Stimulated activated naive B cell treated with anti-CD40 and anti-IgM and Interleukin-4, amounts not matched to agents 10 μg/mL and 1 μg/mL and 100 μg/mL, for 72 hours (primary cell): Measurements from ENCODE around the gene BPIFB1.

Experiments used
- ATAC-seq, 2 donors: fragments of 150-1000 bp; cut with Tn5 transposase; replicated peaks; 2 replicates each; pipeline ENCODE4 v1.10.0; 2021; ENCODE audit warnings: moderate library complexity in 1 of 2
- DNase-seq: peaks from one replicate; pipeline ENCODE4 v3.0.0; 2021
- H3K27ac Mint-ChIP-seq: one replicate; pipeline ENCODE4 v1.8.0; 2022; ENCODE audit warnings: mild to moderate bottlenecking, mixed read lengths
- H3K27me3 Mint-ChIP-seq, 2 donors: one replicate each; pipeline ENCODE4 v1.8.0; 2022; ENCODE audit warnings: mixed read lengths in 2 of 2
- H3K36me3 Mint-ChIP-seq, 2 donors: one replicate each; pipeline ENCODE4 v1.8.0; 2022; ENCODE audit warnings: mixed read lengths in 2 of 2, mild to moderate bottlenecking in 1 of 2
- H3K4me1 Mint-ChIP-seq, 2 donors: one replicate each; pipeline ENCODE4 v1.8.0; 2022; ENCODE audit warnings: mixed read lengths in 2 of 2, mild to moderate bottlenecking in 1 of 2
- H3K4me3 Mint-ChIP-seq, 2 donors: one replicate each; pipeline ENCODE4 v1.8.0; 2022; ENCODE audit warnings: mild to moderate bottlenecking in 2 of 2, mixed read lengths in 2 of 2, moderate library complexity in 1 of 2
- H3K9me3 Mint-ChIP-seq, 2 donors: one replicate each; pipeline ENCODE4 v1.8.0; 2022; ENCODE audit warnings: mixed read lengths in 2 of 2, mild to moderate bottlenecking in 1 of 2

The BPIFB1 gene

DNA sequence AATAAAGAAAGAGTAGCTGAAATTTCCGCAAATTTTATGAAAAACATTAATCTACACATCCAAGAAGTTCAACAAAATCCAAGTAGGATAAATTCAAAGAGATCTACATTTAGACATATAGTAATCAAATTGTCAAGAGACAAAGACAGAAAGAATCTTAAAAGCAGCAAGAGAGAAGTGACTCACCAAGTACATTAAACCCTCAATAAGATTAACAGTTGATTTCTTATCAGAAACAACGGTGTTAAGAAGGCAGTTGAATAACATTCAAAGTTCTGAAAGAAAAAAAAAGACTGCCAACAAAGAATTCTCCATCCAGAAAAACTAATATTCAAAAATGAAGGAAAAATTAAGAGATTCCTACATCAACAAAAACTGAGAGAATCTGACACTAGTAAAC is 28.0 kb upstream of the BPIFB1 start:
- no peak overlapping the region for H3K27ac Mint-ChIP-seq
- H3K4me1 Mint-ChIP-seq = no peaks in the 10 kb centered on the region
- H3K36me3 Mint-ChIP-seq = no peaks in the 10 kb centered on the region
- ATAC-seq (no peak), DNase-seq (no peak)
- no peaks in the 10 kb centered on the region for H3K9me3 Mint-ChIP-seq
- H3K27me3 Mint-ChIP-seq = peaks cover 16% of the 10 kb centered on the region in 2 donors
- H3K4me3 Mint-ChIP-seq = no peak overlapping the region

DNA sequence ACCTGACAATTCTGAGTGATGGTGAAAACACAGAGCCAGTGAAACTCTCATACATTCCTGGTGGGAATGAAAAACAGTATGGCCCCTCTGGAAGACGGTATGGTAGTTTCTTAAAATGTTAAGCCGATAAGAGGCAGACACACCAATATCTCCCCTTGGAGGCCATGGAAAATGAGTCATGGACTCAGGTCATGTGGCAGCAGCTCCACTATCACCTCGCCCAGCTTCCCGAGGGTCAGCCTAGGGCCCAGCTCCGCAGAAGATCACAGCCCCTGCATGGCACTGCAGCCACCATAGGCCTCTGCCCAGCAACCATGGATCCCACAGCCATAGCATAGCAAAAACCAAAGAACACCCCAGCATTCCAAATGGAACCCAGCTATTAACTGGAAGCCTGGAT is 25.8 kb upstream of the BPIFB1 start:
- Mint-ChIP-seq H3K4me1 (peaks cover 0 to 4% of the 10 kb centered on the region in 2 donors), H3K9me3 (no peaks in the 10 kb centered on the region), H3K4me3 (no peak overlapping the region), H3K27me3 (peaks cover 14 to 21% of the 10 kb centered on the region in 2 donors), H3K27ac (no peak overlapping the region), H3K36me3 (no peaks in the 10 kb centered on the region)
- no peak for ATAC-seq
- no peak for DNase-seq

- H3K27me3 Mint-ChIP-seq = peaks cover 20 to 25% of the 10 kb centered on the region in 2 donors
- H3K4me3 Mint-ChIP-seq = no peak overlapping the region
These were observed 23.6 kb upstream of the BPIFB1 start for GRCh38 chr20:33259371-33259770.

DNA sequence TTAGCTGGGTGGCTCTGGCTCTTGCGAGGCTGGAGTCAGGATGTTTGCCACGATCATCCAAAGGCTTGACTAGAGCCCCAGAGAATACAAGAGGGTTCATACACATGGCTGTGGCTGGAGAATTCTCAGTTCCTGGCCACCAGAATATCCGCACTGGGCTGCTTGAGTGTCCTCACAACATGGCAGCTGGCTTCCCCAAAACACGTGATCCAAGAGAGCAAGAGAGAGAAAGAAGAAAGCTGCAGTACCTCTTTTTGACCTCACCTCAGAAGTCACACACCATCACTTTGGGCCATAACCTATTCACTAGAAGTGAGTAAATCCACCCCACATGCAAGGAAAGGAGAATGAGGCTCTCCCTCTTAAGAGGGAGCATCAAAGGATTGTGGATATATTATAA is 21.5 kb upstream of the BPIFB1 start:
- H3K9me3 Mint-ChIP-seq = peaks cover 4 to 5% of the 10 kb centered on the region in 2 donors
- no peak overlapping the region for H3K4me3 Mint-ChIP-seq
- H3K27me3 Mint-ChIP-seq = peaks cover 20 to 28% of the 10 kb centered on the region in 2 donors
- no peak for DNase-seq
- peaks cover 0 to 4% of the 10 kb centered on the region in 2 donors for H3K4me1 Mint-ChIP-seq
- no peak for ATAC-seq
- H3K27ac Mint-ChIP-seq = no peak overlapping the region
- H3K36me3 Mint-ChIP-seq = peaks cover 0 to 4% of the 10 kb centered on the region in 2 donors

More at GRCh38 chr20:33259371-33259770, 23.6 kb upstream of the BPIFB1 start:
- Mint-ChIP-seq H3K4me1 (peaks cover 0 to 4% of the 10 kb centered on the region in 2 donors), H3K27ac (no peak overlapping the region), H3K36me3 (peaks cover 0 to 4% of the 10 kb centered on the region in 2 donors), H3K9me3 (peaks cover 4% of the 10 kb centered on the region in 2 donors)
- ATAC-seq (no peak), DNase-seq (no peak)

GRCh38 chr20:33262658-33263065 is 20.4 kb upstream of the BPIFB1 start:
- Mint-ChIP-seq H3K4me3 (no peak overlapping the region), H3K36me3 (peaks cover 0 to 4% of the 10 kb centered on the region in 2 donors), H3K27me3 (peaks cover 20 to 26% of the 10 kb centered on the region in 2 donors), H3K4me1 (peaks cover 0 to 4% of the 10 kb centered on the region in 2 donors), H3K9me3 (peaks cover 4 to 5% of the 10 kb centered on the region in 2 donors), H3K27ac (no peak overlapping the region)
- DNase-seq (no peak), ATAC-seq (no peak)

DNA sequence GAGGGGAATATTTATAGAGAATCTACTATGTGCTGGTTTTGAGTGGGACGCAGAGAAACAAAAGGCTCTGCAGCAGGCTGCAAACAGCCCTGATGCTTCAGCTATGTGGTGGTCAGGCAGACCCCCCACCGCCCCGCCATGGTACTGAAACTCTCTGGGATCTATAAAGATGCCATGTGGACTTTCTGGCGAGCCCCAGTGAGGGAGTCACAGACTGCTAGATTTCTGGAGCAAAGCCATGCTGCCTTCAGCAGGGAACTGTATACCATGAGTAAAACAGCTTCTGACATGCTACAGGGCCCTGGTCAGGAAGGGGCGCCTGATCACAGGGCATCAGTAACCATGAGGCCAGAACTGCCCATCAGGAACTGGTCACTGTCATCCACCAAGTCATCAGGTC is 19.2 kb upstream of the BPIFB1 start:
- no peak overlapping the region for H3K4me3 Mint-ChIP-seq
- peaks cover 4 to 5% of the 10 kb centered on the region in 2 donors for H3K9me3 Mint-ChIP-seq
- H3K36me3 Mint-ChIP-seq = peaks cover 0 to 4% of the 10 kb centered on the region in 2 donors
- ATAC-seq (no peak), DNase-seq (no peak)
- H3K27me3 Mint-ChIP-seq = peaks cover 26 to 31% of the 10 kb centered on the region in 2 donors
- H3K4me1 Mint-ChIP-seq = peaks cover 0 to 4% of the 10 kb centered on the region in 2 donors
- no peak overlapping the region for H3K27ac Mint-ChIP-seq

DNA sequence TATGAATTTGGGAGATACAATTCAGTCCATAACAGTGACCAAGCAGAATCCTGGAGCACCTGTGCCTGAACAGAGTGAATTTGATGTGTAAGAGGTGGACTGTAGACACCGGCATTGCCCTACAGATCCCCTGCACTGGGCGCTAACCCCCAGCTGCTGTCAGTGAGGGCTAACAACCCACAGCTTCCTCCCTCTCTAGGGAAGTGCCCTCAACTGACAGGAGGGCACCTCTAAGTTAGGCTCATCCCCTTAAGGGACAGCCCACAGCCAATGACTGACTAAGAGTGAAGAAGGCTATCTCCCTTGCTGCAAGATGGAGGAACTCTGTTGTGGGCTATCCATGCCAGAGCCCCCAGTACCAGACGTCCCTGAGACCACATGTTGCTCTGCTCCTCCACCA is 15.3 kb upstream of the BPIFB1 start:
- Mint-ChIP-seq H3K9me3 (peaks cover 4 to 5% of the 10 kb centered on the region in 2 donors), H3K4me1 (no peaks in the 10 kb centered on the region), H3K27ac (no peak overlapping the region), H3K27me3 (peaks cover 41 to 46% of the 10 kb centered on the region in 2 donors), H3K36me3 (peaks cover 0 to 4% of the 10 kb centered on the region in 2 donors), H3K4me3 (no peak overlapping the region)
- no peak for DNase-seq
- ATAC-seq = peak; percentile 33 to 36

GRCh38 chr20:33272155-33272873 is 10.7 kb upstream of the BPIFB1 start:
- no peaks in the 10 kb centered on the region for H3K36me3 Mint-ChIP-seq
- peaks cover 31 to 56% of the 10 kb centered on the region in 2 donors for H3K27me3 Mint-ChIP-seq
- H3K27ac Mint-ChIP-seq = no peak overlapping the region
- no peak overlapping the region for H3K4me3 Mint-ChIP-seq
- no peaks in the 10 kb centered on the region for H3K4me1 Mint-ChIP-seq
- DNase-seq (no peak), ATAC-seq (no peak)
- no peaks in the 10 kb centered on the region for H3K9me3 Mint-ChIP-seq

- no peak for DNase-seq
- H3K9me3 Mint-ChIP-seq = no peaks in the 10 kb centered on the region
- no peak overlapping the region for H3K27ac Mint-ChIP-seq
- no peak overlapping the region for H3K4me3 Mint-ChIP-seq
- no peaks in the 10 kb centered on the region for H3K4me1 Mint-ChIP-seq
- no peaks in the 10 kb centered on the region for H3K36me3 Mint-ChIP-seq
- ATAC-seq = no peak
- peaks cover 31 to 55% of the 10 kb centered on the region in 2 donors for H3K27me3 Mint-ChIP-seq
These were observed 9.7 kb upstream of the BPIFB1 start for GRCh38 chr20:33273117-33273851.

- Mint-ChIP-seq H3K4me3 (no peak overlapping the region), H3K27ac (no peak overlapping the region), H3K4me1 (no peaks in the 10 kb centered on the region), H3K36me3 (no peaks in the 10 kb centered on the region), H3K9me3 (no peaks in the 10 kb centered on the region), H3K27me3 (peaks cover 32 to 56% of the 10 kb centered on the region in 2 donors)
- ATAC-seq (no peak), DNase-seq (no peak)
These were observed 7.8 kb upstream of the BPIFB1 start for GRCh38 chr20:33275215-33275614.

GRCh38 chr20:33275871-33276270 is 7.1 kb upstream of the BPIFB1 start:
- DNase-seq = no peak
- no peaks in the 10 kb centered on the region for H3K36me3 Mint-ChIP-seq
- no peak overlapping the region for H3K27ac Mint-ChIP-seq
- no peaks in the 10 kb centered on the region for H3K9me3 Mint-ChIP-seq
- no peak overlapping the region for H3K4me3 Mint-ChIP-seq
- H3K4me1 Mint-ChIP-seq = no peaks in the 10 kb centered on the region
- ATAC-seq = no peak
- peaks cover 34 to 50% of the 10 kb centered on the region in 2 donors for H3K27me3 Mint-ChIP-seq

- Mint-ChIP-seq H3K4me3 (no peak overlapping the region), H3K27ac (no peak overlapping the region), H3K27me3 (peaks cover 35 to 47% of the 10 kb centered on the region in 2 donors), H3K9me3 (no peaks in the 10 kb centered on the region), H3K36me3 (no peaks in the 10 kb centered on the region), H3K4me1 (no peaks in the 10 kb centered on the region)
- no peak for ATAC-seq
- DNase-seq = no peak
These were observed 6.5 kb upstream of the BPIFB1 start for GRCh38 chr20:33276303-33277113.

DNA sequence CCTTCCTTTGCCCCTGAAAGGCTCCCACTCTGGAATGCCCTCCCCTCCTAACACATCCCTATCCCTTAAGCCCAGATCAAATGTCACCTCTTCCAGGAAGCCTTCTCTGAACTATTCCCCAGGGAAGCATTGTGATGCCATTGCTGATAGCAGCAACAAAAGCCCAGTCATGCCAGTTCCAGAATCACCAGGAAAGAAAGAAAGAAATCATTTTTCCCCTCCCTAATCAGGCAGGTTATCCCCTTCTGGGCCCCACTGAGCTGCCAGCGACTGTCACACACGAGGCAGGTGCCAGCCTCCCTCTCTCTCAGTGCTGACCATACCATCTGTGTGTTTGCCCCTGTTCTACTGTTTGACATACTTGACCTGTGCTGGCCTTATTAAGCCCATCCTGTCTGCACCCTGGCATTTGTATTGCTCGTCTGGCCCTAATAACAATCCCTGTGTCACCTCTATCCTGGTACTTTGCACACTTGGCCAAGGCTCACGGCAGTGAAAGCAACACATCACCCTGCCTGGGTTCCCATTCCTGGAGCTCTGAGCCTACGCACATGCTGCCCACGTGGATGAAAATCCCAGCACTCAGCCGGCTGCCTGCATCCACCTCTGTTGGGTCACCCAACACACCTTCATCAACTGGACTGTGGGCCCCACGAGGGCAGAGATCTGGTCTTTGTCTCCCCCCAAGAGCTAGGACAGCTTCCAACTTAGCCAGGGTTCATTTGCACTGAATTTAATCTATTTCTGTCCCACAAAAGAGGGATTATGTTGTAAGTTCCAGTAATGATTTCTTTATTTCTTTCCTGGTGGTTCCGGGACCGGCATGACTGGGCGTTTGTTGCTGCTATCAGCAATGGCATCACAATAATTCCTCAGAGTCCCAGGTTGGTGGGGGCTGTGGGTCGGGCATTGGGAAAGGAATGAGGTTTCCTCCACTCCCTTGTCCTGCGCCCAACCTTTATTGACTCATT is 5.3 kb upstream of the BPIFB1 start:
- no peak for DNase-seq
- Mint-ChIP-seq H3K36me3 (no peaks in the 10 kb centered on the region), H3K4me3 (no peak overlapping the region), H3K4me1 (no peaks in the 10 kb centered on the region), H3K9me3 (no peaks in the 10 kb centered on the region), H3K27me3 (peaks cover 29 to 36% of the 10 kb centered on the region in 2 donors), H3K27ac (no peak overlapping the region)
- ATAC-seq = no peak
